Stimulated activated CD8-positive, alpha-beta memory T cell treated with anti-CD3 and anti-CD28 coated beads, Interleukin-12 subunit alpha, Interleukin-12 subunit beta, amount 100 ng/mL, for 4 hours (primary cell): ENCODE data around the gene ASMTL.
"Not testable (repeated sequence)": the region's sequence is repeated elsewhere in the genome, so short reads cannot be mapped to it uniquely, and the experiment has no call there.

Experiments
- DNase-seq: peaks from one replicate; pipeline ENCODE4 v3.0.0-alpha.2; 2020; ENCODE audit warnings: low read depth

ASMTL gene

GRCh38 chrX:1387141-1387776 is 65.5 kb downstream of the ASMTL start:
- DNase-seq = no peak

GRCh38 chrX:1386338-1387127 is 66.2 kb downstream of the ASMTL start:
- DNase-seq = no peak

- DNase-seq = no peak
Measured at GRCh38 chrX:1385253-1386223, 67.2 kb downstream of the ASMTL start.

GRCh38 chrX:1384658-1385252 is 68.0 kb downstream of the ASMTL start:
- DNase-seq = no peak

GRCh38 chrX:1380672-1381233 is 72.0 kb downstream of the ASMTL start:
- no peak for DNase-seq

- no peak for DNase-seq
Measured at GRCh38 chrX:1378306-1378759, 74.4 kb downstream of the ASMTL start.

- no peak for DNase-seq
Measured at GRCh38 chrX:1368385-1368698, 84.4 kb downstream of the ASMTL start.

- not testable (repeated sequence) for DNase-seq
Measured at GRCh38 chrX:1366363-1366762, 86.3 kb downstream of the ASMTL start.

- no peak for DNase-seq
Measured at GRCh38 chrX:1361910-1362309, 90.8 kb downstream of the ASMTL start.

- no peak for DNase-seq
Measured at GRCh38 chrX:1361275-1361674, 91.4 kb downstream of the ASMTL start.

- DNase-seq = no peak
Measured at GRCh38 chrX:1360171-1360570, 92.5 kb downstream of the ASMTL start.

- no peak for DNase-seq
Measured at GRCh38 chrX:1359477-1359873, 93.2 kb downstream of the ASMTL start.

GRCh38 chrX:1358793-1359476 is 93.8 kb downstream of the ASMTL start:
- DNase-seq = no peak

- DNase-seq = no peak
Measured at GRCh38 chrX:1357993-1358392, 94.7 kb downstream of the ASMTL start.

GRCh38 chrX:1355131-1356046 is 97.3 kb downstream of the ASMTL start:
- DNase-seq = no peak

GRCh38 chrX:1354036-1355019 is 98.4 kb downstream of the ASMTL start:
- no peak for DNase-seq
